Cardiac muscle cell (in vitro differentiated cells and primary cell): Measurements from ENCODE around the gene TBXAS1. TPM values are rescaled to one million over a fixed set of nuclear protein-coding genes. Genes with fewer than 3 reads are reported as not detected.

Experiments used
- DNase-seq, 2 donors: peaks; one replicate each; pipeline versions ENCODE4 v3.0.0 to v3.0.0-alpha.2; 2010 to 2017; ENCODE audit warnings: low read depth in 1 of 2, low spot score in 1 of 2
- H3K27ac ChIP-seq: fragments of 200-600 bp; sonication (generic); 2 replicates; pipeline ENCODE4 v1.5.1; 2016
- H3K27me3 ChIP-seq: fragments of 200-600 bp; sonication (generic); 2 replicates; pipeline ENCODE4 v1.6.0; 2016; ENCODE audit warnings: control low read depth
- H3K36me3 ChIP-seq: fragments of 200-600 bp; sonication (generic); 2 replicates; pipeline ENCODE4 v1.5.1; 2016; ENCODE audit warnings: control low read depth
- H3K4me1 ChIP-seq: fragments of 200-600 bp; sonication (generic); 2 replicates; pipeline ENCODE4 v1.8.1; 2017; ENCODE audit warnings: low read depth, mild to moderate bottlenecking, mixed run types
- H3K4me3 ChIP-seq: fragments of 200-600 bp; sonication (generic); 2 replicates; pipeline ENCODE4 v1.5.1; 2016; ENCODE audit warnings: mild to moderate bottlenecking
- H3K9me3 ChIP-seq: fragments of 200-600 bp; sonication (generic); 2 replicates; pipeline ENCODE4 v1.5.1; 2017; ENCODE audit warnings: low read depth, mild to moderate bottlenecking, control low read depth
- CTCF ChIP-seq: IDR thresholded peaks from 2 replicates; pipeline ENCODE4 v1.5.1; 2012; ENCODE audit warnings: low read depth, mild to moderate bottlenecking, low read length
- polyA plus RNA-seq: library from polyadenylated mRNA; unstranded; fragments of >200 nt; fragmentation: Nextera tagmentation; extraction: Ambion mirVana; gene quantifications from 2 replicates; pipeline ENCODE4 v1.2.1, GENCODE V29; 2016
- total RNA-seq: library from RNA; depleted of rRNA; stranded (reverse); fragments of >200 nt; gene quantifications from 2 replicates; pipeline ENCODE4 v1.2.3, GENCODE V29; 2016

TBXAS1 gene
- total and polyA plus RNA-seq, 2 experiments from 2014 or later, result 0.83 to 6.2 TPM

GRCh38 chr7:139825666-139826290 lies 3.3 kb upstream of the TBXAS1 start:
- no peak for TF ChIP-seq CTCF
- Histone ChIP-seq H3K27ac (no peak overlapping the region), H3K9me3 (no peaks in the 10 kb centered on the region), H3K27me3 (no peaks in the 10 kb centered on the region), H3K36me3 (no peaks in the 10 kb centered on the region), H3K4me1 (peaks cover 4% of the 10 kb centered on the region), H3K4me3 (no peak overlapping the region)
- DNase-seq, result peak in 1 of 2 donors; percentile 49

GRCh38 chr7:139827042-139827441 lies 2.0 kb upstream of the TBXAS1 start:
- Histone ChIP-seq H3K36me3 (no peaks in the 10 kb centered on the region), H3K27me3 (no peaks in the 10 kb centered on the region), H3K27ac (no peak overlapping the region), H3K9me3 (no peaks in the 10 kb centered on the region), H3K4me3 (no peak overlapping the region), H3K4me1 (peaks cover 4% of the 10 kb centered on the region)
- DNase-seq, result no peak
- no peak for TF ChIP-seq CTCF

GRCh38 chr7:139828446-139828845 lies 618 bp upstream of the TBXAS1 start:
- DNase-seq, result no peak
- no peaks in the 10 kb centered on the region for H3K36me3 ChIP-seq
- TF ChIP-seq CTCF, result no peak
- peaks cover 4% of the 10 kb centered on the region for H3K4me1 ChIP-seq
- no peaks in the 10 kb centered on the region for H3K9me3 ChIP-seq
- no peak overlapping the region for H3K27ac ChIP-seq
- H3K4me3 ChIP-seq, result no peak overlapping the region
- H3K27me3 ChIP-seq, result no peaks in the 10 kb centered on the region

GRCh38 chr7:139829775-139830117 lies 682 bp downstream of the TBXAS1 start:
- no peaks in the 10 kb centered on the region for H3K9me3 ChIP-seq
- peak overlapping the region; percentile 23 for H3K27ac ChIP-seq
- no peaks in the 10 kb centered on the region for H3K36me3 ChIP-seq
- no peaks in the 10 kb centered on the region for H3K27me3 ChIP-seq
- DNase-seq, result no peak
- no peak overlapping the region for H3K4me3 ChIP-seq
- peaks cover 4% of the 10 kb centered on the region for H3K4me1 ChIP-seq
- TF ChIP-seq CTCF, result no peak

GRCh38 chr7:139830292-139830691 lies 1.2 kb downstream of the TBXAS1 start:
- no peaks in the 10 kb centered on the region for H3K27me3 ChIP-seq
- peaks cover 4% of the 10 kb centered on the region for H3K4me1 ChIP-seq
- TF ChIP-seq CTCF, result no peak
- no peaks in the 10 kb centered on the region for H3K9me3 ChIP-seq
- no peaks in the 10 kb centered on the region for H3K36me3 ChIP-seq
- H3K4me3 ChIP-seq, result no peak overlapping the region
- DNase-seq, result peak in 1 of 2 donors; percentile 37
- H3K27ac ChIP-seq, result no peak overlapping the region
